Breast epithelium (tissue), 4 donors: Measurements from ENCODE around the gene PLXNB2. TPM values are rescaled to one million over a fixed set of nuclear protein-coding genes. Genes with fewer than 3 reads are reported as not detected.

Source experiments
- DNase-seq, 2 donors: peaks; one replicate each; pipeline ENCODE4 v3.0.0-alpha.2; 2019; ENCODE audit warnings: low spot score in 2 of 2
- H3K27ac ChIP-seq, 2 donors: fragments of 200-600 bp; sonication (generic) in 1 of 2; one replicate each; pipeline ENCODE4 v1.5.1; 2016 to 2019; ENCODE audit warnings: mild to moderate bottlenecking in 1 of 2
- H3K27me3 ChIP-seq, 2 donors: fragments of 200-600 bp; sonication (generic) in 1 of 2; one replicate each; pipeline versions ENCODE4 v1.5.1 to v1.6.0; 2017 to 2019; ENCODE audit warnings: control low read depth in 1 of 2, mild to moderate bottlenecking in 1 of 2
- H3K36me3 ChIP-seq: fragments of 200-600 bp; one replicate; pipeline ENCODE4 v1.5.1; 2019
- H3K4me1 ChIP-seq, 2 donors: fragments of 200-600 bp; sonication (generic); one replicate each; pipeline ENCODE4 v1.5.1; 2016 to 2019; ENCODE audit warnings: control low read depth in 1 of 2
- H3K4me3 ChIP-seq, 3 donors: fragments of 200-600 bp; sonication (generic); 1 replicate in 2 of 3; 2 replicates in 1 of 3; pipeline ENCODE4 v1.5.1; 2016 to 2019; ENCODE audit warnings: mild to moderate bottlenecking in 3 of 3, moderate library complexity in 2 of 3
- H3K9me3 ChIP-seq, 2 donors: fragments of 200-600 bp; sonication (generic) in 1 of 2; one replicate each; pipeline ENCODE4 v1.5.1; 2016 to 2019; ENCODE audit warnings: control low read depth in 1 of 2
- CTCF ChIP-seq, 3 donors: fragments of 450-650 bp; IDR thresholded peaks; one replicate each; pipeline ENCODE4 v1.5.1; 2016 to 2017; ENCODE audit warnings: antibody characterized with exemption in 3 of 3, mild to moderate bottlenecking in 3 of 3, moderate library complexity in 3 of 3
- POLR2A ChIP-seq: fragments of 450-650 bp; IDR thresholded peaks from one replicate; pipeline ENCODE4 v1.6.1; 2016; ENCODE audit warnings: antibody characterized with exemption, mild to moderate bottlenecking, moderate library complexity
- POLR2AphosphoS5 ChIP-seq, 3 donors: sonication (generic); formaldehyde crosslinking; IDR thresholded peaks; one replicate each; pipeline ENCODE4 v1.6.1; 2017; ENCODE audit warnings: antibody characterized with exemption in 3 of 3
- intact Hi-C: fragments of 100-400 bp; cut with DNase I; formaldehyde crosslinking; loops from one replicate; pipeline ENCODE4 v1.15.1; 2023; ENCODE audit warnings: low total_unique reads
- total RNA-seq, 3 donors: library from RNA; depleted of rRNA; stranded (reverse); fragments of >200 nt; gene quantifications; one replicate each; pipeline ENCODE4 v1.1.0, GENCODE V29; 2016

Gene PLXNB2
- total RNA-seq, 3 donors from 2014 or later, result 79.0 to 137 (median 122) TPM

- H3K4me1 ChIP-seq, result no peaks in the 10 kb centered on the region
- H3K36me3 ChIP-seq, result no peaks in the 10 kb centered on the region
- no peak overlapping the region for H3K4me3 ChIP-seq
- no peak for DNase-seq
- H3K27ac ChIP-seq, result no peak overlapping the region
- intact Hi-C loops, result no loop called here
- TF ChIP-seq POLR2AphosphoS5 (IDR thresholded peaks at IDR 0.05) (no peak), POLR2A (no peak), CTCF (IDR thresholded peaks at IDR 0.05) (no peak)
- H3K9me3 ChIP-seq, result no peaks in the 10 kb centered on the region
- no peaks in the 10 kb centered on the region for H3K27me3 ChIP-seq
Measured at GRCh38 chr22:50319503-50319951, 12.1 kb upstream of the PLXNB2 start.

GRCh38 chr22:50318698-50319411 is 11.4 kb upstream of the PLXNB2 start:
- H3K9me3 ChIP-seq, result no peaks in the 10 kb centered on the region
- no peak for DNase-seq
- H3K36me3 ChIP-seq, result no peaks in the 10 kb centered on the region
- intact Hi-C loops, result no loop called here
- no peaks in the 10 kb centered on the region for H3K4me1 ChIP-seq
- no peak overlapping the region for H3K4me3 ChIP-seq
- no peak overlapping the region for H3K27ac ChIP-seq
- TF ChIP-seq CTCF (IDR thresholded peaks at IDR 0.05), result no peak
- TF ChIP-seq POLR2A, result no peak
- no peak for TF ChIP-seq POLR2AphosphoS5 (IDR thresholded peaks at IDR 0.05)
- no peaks in the 10 kb centered on the region for H3K27me3 ChIP-seq

- no peak for DNase-seq
- intact Hi-C loops, result no loop called here
- Histone ChIP-seq H3K9me3 (no peaks in the 10 kb centered on the region), H3K27ac (no peak overlapping the region), H3K36me3 (no peaks in the 10 kb centered on the region), H3K27me3 (no peaks in the 10 kb centered on the region), H3K4me1 (no peaks in the 10 kb centered on the region), H3K4me3 (no peak overlapping the region)
- TF ChIP-seq POLR2A, result no peak
- no peak for TF ChIP-seq POLR2AphosphoS5 (IDR thresholded peaks at IDR 0.05)
- TF ChIP-seq CTCF (IDR thresholded peaks at IDR 0.05), result no peak
Measured at GRCh38 chr22:50318356-50318697, 10.9 kb upstream of the PLXNB2 start.

- no peak for DNase-seq
- Histone ChIP-seq H3K27me3 (no peaks in the 10 kb centered on the region), H3K4me3 (no peak overlapping the region), H3K9me3 (no peaks in the 10 kb centered on the region), H3K4me1 (no peaks in the 10 kb centered on the region), H3K36me3 (no peaks in the 10 kb centered on the region), H3K27ac (no peak overlapping the region)
- intact Hi-C loops, result no loop called here
- no peak for TF ChIP-seq CTCF (IDR thresholded peaks at IDR 0.05)
Measured at GRCh38 chr22:50317674-50318073, 10.2 kb upstream of the PLXNB2 start.

GRCh38 chr22:50317178-50317577 is 9.7 kb upstream of the PLXNB2 start:
- no peak overlapping the region for H3K27ac ChIP-seq

More at GRCh38 chr22:50317178-50317577, 9.7 kb upstream of the PLXNB2 start:
- H3K36me3 ChIP-seq, result no peaks in the 10 kb centered on the region
- no peak for TF ChIP-seq POLR2A
- no peak for TF ChIP-seq POLR2AphosphoS5 (IDR thresholded peaks at IDR 0.05)
- no peak for TF ChIP-seq CTCF (IDR thresholded peaks at IDR 0.05)
- no peaks in the 10 kb centered on the region for H3K9me3 ChIP-seq
- H3K4me1 ChIP-seq, result no peaks in the 10 kb centered on the region
- H3K4me3 ChIP-seq, result no peak overlapping the region
- H3K27me3 ChIP-seq, result no peaks in the 10 kb centered on the region
- intact Hi-C loops, result no loop called here
- no peak for DNase-seq
